Neural crest cell (in vitro differentiated cells): ENCODE measurements around the gene RFX2. TPM values are rescaled to one million over a fixed set of nuclear protein-coding genes. Genes with fewer than 3 reads are reported as not detected.

Experiments
- DNase-seq: peaks from one replicate; pipeline ENCODE4 v3.0.0; 2021; ENCODE audit warnings: low read depth, mixed read lengths, low spot score
- H3K27ac Mint-ChIP-seq: one replicate; pipeline ENCODE4 v1.8.0; 2021; ENCODE audit warnings: mild to moderate bottlenecking, mixed read lengths; ENCODE audit not compliant: unreplicated experiment
- H3K27me3 Mint-ChIP-seq: 2 replicates; pipeline ENCODE4 v1.8.0; 2021; ENCODE audit warnings: low read depth, mild to moderate bottlenecking, mixed read lengths
- H3K36me3 Mint-ChIP-seq: 2 replicates; pipeline ENCODE4 v1.8.0; 2021; ENCODE audit warnings: low read depth, mild to moderate bottlenecking, mixed read lengths
- H3K4me1 Mint-ChIP-seq: 2 replicates; pipeline ENCODE4 v1.8.0; 2021; ENCODE audit warnings: mixed read lengths
- H3K4me3 Mint-ChIP-seq: one replicate; pipeline ENCODE4 v1.8.0; 2021; ENCODE audit warnings: mild to moderate bottlenecking, mixed read lengths
- H3K9me3 Mint-ChIP-seq: 2 replicates; pipeline ENCODE4 v1.8.0; 2021; ENCODE audit warnings: mixed read lengths
- CTCF ChIP-seq: fragments of 200-600 bp; sonication (generic); conservative IDR thresholded peaks from 2 replicates; pipeline ENCODE4 v1.5.0; 2021; ENCODE audit warnings: antibody characterized with exemption, mild to moderate bottlenecking
- total RNA-seq: library from RNA; stranded (reverse); gene quantifications from 2 replicates; pipeline ENCODE4 v1.2.1, GENCODE V29; 2021

RFX2 gene
- total RNA-seq, 1 donor from 2014 or later: 17.2 TPM

GRCh38 chr19:6021878-6022569, 88.3 kb downstream of the RFX2 start:
- no peaks in the 10 kb centered on the region for H3K9me3 Mint-ChIP-seq
- no peaks in the 10 kb centered on the region for H3K27me3 Mint-ChIP-seq
- no peak overlapping the region for H3K27ac Mint-ChIP-seq
- H3K4me3 Mint-ChIP-seq: peak overlapping the region; percentile 34
- DNase-seq: peak; percentile 86
- peak; percentile 84 for TF ChIP-seq CTCF
- H3K4me1 Mint-ChIP-seq: peaks cover 11% of the 10 kb centered on the region
- peaks cover 2% of the 10 kb centered on the region for H3K36me3 Mint-ChIP-seq

GRCh38 chr19:6020972-6021805, 89.1 kb downstream of the RFX2 start:
- Mint-ChIP-seq H3K9me3 (no peaks in the 10 kb centered on the region), H3K27ac (no peak overlapping the region), H3K4me1 (peaks cover 11% of the 10 kb centered on the region), H3K36me3 (no peaks in the 10 kb centered on the region), H3K27me3 (no peaks in the 10 kb centered on the region), H3K4me3 (no peak overlapping the region)
- TF ChIP-seq CTCF: no peak
- no peak for DNase-seq

DNA sequence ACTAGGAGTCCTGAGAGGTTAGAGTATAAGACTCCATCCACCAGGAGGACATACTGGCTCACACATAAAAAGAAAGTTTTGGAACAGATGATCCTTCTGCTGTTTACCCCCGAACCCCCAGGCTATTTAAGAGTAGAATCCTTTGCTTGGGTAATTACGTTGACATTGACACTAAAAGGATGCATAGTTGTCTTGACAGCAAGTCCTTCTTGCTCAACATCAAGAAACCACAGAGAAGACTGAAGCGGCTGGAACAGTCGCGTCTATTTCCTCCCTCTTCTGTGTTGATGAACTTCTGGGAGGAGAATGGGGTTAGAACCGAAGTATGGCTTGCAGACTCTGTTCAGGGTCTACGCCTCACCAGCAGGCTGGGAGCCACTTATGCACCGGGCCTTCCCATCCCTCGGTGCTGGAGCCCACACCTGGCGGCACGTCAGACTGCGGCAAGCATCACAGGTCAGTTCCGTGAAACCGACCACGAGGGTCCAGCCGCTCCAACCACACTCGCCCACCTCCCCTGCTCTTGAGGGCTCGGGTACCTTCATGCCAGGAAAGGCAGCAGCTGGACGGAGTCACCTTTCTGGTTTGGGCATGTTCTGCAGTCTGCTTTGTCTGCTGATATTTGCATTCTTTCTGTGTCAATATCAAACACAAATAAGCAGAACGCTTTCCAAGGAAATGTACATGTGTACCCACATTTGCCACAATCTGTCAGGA, 90.0 kb downstream of the RFX2 start:
- Mint-ChIP-seq H3K27me3 (no peaks in the 10 kb centered on the region), H3K4me1 (peaks cover 11% of the 10 kb centered on the region), H3K9me3 (no peaks in the 10 kb centered on the region), H3K4me3 (no peak overlapping the region), H3K36me3 (no peaks in the 10 kb centered on the region), H3K27ac (no peak overlapping the region)
- no peak for DNase-seq
- no peak for TF ChIP-seq CTCF

DNA sequence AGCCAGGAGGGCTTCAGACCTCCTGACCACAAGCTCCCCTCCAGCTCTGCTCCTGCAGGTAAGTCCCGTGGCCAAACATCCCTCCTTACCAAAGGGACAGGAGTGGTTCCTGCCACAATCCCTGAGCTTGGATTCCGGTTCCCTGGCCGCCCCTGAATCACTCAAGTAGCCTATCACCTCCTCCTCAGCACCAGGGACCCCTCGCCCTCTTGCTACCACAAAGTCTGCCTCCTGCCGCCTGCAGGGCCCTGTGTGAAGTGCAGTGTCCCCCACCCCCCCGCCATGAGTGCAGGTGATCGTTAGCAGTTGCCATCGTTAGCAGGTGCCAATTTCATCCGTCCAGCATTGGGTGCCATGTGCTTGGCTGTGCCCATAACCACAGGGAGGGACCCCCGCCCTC, 91.5 kb downstream of the RFX2 start:
- Mint-ChIP-seq H3K27ac (no peak overlapping the region), H3K27me3 (no peaks in the 10 kb centered on the region), H3K4me1 (peaks cover 13% of the 10 kb centered on the region), H3K36me3 (no peaks in the 10 kb centered on the region), H3K9me3 (no peaks in the 10 kb centered on the region), H3K4me3 (no peak overlapping the region)
- no peak for DNase-seq
- no peak for TF ChIP-seq CTCF

DNA sequence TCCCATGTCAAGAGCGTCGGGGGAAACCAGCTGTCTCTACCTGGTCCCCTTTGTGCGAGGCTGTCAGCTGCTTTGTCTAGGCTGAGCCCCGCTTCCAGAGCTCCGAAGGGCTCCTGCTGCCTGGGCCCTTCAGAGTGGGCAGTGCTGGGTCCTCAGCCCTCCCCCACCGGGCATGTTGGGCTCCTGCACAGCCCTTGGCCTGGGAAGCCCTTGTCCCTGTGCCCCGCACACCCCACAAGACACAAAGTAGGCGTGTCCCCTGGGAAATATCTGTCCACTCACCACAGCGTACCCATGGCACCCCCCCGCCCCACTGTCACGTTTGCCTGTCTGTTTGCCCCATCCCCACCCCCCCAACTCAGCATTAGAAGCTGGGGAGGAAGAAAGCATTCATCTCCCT, 92.7 kb downstream of the RFX2 start:
- Mint-ChIP-seq H3K4me1 (peaks cover 17% of the 10 kb centered on the region), H3K27me3 (no peaks in the 10 kb centered on the region), H3K27ac (no peak overlapping the region), H3K4me3 (no peak overlapping the region), H3K36me3 (no peaks in the 10 kb centered on the region), H3K9me3 (no peaks in the 10 kb centered on the region)
- no peak for TF ChIP-seq CTCF
- no peak for DNase-seq
